NCI-H524 treated with DMSO at 0.1 percent for 48 hours (cell line): Measurements from ENCODE around the gene SEC24C.
"Not testable (repeated sequence)": the region's sequence is repeated elsewhere in the genome, so short reads cannot be mapped to it uniquely, and the experiment has no call there.

ENCODE experiments used
- DNase-seq: peaks from one replicate; lab custom pipeline; 2025; lab: John Stamatoyannopoulos, UW

SEC24C gene

DNA sequence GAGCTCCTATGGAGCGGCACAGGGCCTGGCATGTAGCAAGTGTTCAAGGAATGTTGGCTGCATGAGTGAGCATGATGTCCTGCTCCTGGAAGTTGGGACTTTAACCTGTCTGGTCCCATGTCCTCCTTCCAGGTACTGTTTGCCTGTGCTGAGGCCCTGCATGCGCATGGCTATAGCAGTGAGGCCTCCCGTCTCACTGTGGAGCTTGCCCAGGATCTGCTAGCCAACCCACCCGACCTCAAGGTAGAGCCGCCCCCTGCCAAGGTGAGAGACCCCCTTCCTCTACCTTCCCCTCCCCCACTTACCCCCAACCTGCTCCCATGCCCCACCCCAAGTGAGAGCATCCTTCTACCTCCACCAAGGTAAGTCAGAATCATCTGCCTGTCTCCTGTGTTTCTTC is 49.3 kb downstream of the SEC24C start:
- DNase-seq: no peak

DNA sequence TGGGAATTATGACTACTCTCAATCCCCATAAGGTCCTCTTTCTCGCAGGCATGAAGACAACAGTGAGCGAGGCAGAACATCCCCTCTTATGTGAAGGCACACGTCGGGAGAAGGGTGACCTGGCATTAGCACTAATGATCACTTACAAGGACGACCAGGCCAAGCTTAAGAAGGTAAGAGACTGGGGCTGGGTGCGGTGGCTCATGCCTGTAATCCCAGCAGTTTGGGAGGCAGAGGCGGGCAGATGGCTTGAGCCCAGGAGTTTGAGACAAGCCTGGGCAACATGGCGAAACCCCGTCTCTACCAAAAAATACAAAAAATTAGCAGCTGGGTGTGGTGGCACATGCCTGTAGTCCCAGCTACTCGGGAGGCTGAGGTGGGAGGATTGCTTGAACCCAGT is 51.3 kb downstream of the SEC24C start:
- DNase-seq: not testable (repeated sequence)

DNA sequence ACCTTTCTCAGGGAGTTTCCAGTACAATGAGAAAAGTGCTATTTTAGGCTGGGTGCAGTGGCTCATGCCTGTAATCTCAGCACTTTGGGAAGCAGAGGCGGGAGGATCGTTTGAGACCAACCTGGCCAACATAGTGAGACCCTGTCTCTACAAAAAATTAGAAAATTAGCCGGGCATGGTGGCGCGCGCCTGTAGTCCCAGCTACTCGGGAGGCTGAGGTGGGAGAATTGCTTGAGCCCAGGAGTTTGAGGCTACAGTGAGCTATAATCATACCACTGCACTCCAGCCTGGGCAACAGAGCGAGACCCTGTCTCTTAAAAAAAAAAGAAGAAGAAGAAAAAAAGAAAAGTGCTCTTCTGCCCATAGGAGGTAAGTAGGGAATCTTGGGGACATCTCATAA is 51.9 kb downstream of the SEC24C start:
- DNase-seq: not testable (repeated sequence)

DNA sequence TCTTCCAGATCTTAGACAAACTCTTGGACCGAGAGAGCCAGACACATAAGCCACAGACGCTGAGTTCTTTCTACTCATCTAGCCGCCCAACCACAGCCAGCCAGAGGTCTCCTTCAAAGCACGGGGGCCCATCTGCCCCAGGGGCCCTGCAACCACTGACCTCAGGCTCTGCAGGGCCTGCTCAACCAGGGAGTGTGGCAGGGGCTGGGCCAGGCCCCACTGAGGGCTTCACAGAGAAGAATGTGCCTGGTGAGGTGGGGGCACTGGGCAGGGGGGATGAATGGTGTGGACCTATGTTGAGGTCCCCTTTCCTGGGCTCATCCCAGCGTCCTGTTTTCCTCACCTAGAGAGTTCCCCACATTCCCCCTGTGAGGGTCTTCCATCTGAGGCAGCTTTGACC is 52.6 kb downstream of the SEC24C start:
- DNase-seq: no peak

DNA sequence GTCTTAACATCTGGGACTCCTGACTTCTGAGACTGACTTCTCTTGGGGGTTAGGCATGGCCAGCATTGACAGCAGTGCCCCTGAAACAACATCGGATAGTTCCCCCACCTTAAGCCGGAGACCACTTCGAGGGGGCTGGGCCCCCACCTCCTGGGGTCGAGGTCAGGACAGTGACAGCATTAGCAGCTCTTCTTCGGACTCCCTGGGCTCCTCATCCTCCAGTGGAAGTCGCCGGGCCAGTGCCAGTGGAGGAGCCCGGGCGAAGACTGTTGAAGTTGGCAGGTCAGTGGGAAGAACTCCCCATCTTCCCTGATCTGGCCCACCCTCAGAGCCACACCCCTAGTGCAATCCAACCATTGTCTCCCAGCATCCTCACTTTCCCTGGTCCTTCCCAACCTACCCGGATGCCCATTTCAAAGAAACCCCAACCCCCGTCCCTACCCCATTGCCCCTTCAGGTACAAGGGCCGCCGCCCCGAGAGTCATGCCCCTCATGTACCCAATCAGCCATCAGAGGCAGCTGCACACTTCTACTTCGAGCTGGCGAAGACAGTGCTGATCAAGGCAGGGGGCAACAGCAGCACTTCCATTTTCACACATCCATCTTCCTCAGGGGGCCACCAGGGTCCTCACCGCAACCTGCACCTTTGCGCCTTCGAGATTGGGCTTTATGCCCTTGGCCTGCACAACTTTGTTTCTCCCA is 53.3 kb downstream of the SEC24C start:
- DNase-seq: no peak

DNA sequence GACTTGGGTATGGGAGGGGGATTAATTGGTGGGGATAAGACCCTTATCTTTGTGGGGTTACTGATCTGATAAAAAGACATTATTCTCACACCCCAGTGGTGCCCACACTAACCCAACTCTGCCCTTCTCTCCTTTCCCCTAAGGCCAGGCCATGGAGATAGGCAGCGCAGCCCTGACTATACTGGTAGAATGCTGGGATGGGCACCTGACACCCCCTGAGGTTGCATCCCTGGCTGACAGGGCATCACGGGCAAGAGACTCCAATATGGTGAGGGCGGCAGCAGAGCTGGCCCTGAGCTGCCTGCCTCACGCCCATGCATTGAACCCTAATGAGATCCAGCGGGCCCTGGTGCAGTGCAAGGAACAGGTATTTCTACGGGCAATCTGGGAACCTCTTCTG is 53.9 kb downstream of the SEC24C start:
- DNase-seq: no peak

DNA sequence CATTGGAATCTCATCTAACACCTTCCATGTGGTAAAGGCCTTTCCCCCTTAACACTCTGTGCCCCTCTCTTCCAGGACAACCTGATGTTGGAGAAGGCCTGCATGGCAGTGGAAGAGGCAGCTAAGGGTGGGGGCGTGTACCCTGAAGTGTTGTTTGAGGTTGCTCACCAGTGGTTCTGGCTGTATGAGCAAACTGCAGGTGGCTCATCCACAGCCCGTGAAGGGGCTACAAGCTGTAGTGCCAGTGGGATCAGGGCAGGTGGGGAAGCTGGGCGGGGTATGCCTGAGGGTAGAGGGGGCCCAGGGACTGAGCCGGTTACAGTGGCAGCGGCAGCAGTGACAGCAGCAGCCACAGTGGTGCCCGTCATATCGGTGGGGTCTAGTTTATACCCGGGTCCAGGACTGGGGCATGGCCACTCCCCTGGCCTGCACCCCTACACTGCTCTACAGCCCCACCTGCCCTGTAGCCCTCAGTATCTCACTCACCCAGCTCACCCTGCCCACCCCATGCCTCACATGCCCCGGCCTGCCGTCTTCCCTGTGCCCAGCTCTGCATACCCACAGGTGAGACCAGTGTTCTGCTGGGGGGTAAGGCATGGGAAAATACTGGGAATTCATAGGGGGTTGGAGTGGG is 54.9 kb downstream of the SEC24C start:
- DNase-seq: no peak

DNA sequence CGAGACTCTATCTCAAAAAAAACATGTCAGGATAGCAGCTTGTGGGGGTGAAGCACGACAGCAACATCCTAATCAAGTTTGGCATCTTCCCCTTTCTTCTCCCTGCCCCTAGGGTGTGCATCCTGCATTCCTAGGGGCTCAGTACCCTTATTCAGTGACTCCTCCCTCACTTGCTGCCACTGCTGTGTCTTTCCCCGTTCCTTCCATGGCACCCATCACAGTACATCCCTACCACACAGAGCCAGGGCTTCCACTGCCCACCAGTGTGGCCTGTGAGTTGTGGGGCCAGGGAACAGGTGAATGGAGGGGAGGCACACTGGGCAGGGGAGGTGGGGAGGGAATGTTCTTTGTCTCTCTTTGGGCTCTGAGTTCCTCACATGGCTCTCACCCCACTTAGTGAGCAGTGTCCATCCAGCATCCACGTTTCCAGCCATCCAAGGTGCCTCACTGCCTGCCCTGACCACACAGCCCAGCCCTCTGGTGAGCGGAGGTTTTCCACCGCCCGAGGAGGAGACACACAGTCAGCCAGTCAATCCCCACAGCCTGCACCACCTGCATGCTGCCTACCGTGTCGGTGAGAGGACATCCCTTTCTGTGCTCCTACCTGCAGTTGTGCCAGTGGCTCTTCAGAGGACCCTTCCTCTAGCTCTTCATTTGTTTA is 55.9 kb downstream of the SEC24C start:
- DNase-seq: no peak

DNA sequence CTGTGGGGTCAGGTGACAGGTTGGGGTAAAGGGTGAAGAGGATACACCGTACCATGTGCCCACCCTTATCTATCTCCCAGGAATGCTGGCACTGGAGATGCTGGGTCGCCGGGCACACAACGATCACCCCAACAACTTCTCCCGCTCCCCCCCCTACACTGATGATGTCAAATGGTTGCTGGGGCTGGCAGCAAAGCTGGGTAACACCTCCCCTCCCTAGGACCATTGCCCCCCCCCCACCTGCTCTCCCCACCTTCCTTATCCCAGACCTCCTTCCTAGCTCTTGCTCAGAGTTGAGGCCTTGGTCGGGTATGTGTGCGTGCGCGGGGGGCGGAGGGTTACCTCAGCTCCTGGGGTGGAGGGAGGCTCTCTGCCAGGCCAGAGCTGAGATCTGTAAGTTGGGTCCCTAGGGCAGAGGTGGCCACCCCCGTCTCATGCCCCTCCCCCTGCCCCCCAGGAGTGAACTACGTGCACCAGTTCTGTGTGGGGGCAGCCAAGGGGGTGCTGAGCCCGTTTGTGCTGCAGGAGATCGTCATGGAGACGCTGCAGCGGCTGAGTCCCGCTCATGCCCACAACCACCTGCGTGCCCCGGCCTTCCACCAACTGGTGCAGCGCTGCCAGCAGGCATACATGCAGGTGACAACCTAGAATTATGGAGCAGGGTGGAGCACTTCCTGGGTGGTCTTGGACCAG is 56.5 kb downstream of the SEC24C start:
- DNase-seq: no peak

DNA sequence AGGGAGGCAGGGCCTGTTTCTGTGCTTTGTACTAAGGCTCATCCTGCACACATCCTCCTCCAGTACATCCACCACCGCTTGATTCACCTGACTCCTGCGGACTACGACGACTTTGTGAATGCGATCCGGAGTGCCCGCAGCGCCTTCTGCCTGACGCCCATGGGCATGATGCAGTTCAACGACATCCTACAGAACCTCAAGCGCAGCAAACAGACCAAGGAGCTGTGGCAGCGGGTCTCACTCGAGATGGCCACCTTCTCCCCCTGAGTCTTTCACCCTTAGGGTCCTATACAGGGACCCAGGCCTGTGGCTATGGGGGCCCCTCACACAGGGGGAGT is 57.0 kb downstream of the SEC24C start:
- DNase-seq: no peak

DNA sequence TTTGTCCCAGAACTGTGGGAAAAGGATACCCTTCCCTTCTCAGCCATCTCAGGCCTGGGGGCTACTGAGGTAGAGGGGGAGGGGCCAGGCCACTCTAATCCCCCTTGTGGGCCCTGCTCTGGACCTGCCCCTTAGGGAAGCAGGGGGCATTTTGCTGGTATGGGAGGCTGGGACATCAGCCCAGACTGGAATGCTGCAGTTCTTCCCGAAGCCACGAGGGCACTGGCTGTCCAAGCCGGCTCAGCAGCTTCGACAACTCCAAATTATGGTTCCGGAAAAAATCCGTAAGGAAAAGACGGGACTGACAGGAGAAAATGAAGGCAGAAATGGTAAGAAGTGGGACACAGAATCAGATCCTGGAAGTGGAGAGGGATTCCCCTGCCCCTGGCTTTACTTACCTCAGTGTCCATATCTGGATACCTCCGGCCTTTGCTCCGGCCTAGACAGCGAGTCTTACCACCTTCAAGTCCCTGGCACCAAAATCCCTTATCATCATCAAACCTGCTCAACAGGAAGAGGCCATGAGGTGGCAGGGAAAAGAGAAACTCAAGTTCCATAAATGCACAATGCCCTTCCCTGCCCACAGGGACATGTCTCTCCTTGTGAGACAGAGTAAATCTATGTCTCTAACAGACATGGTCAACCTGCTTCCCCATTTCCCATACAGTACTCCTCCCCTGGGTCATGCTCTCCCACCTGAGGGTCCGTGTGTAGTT is 58.3 kb downstream of the SEC24C start:
- no peak for DNase-seq

DNA sequence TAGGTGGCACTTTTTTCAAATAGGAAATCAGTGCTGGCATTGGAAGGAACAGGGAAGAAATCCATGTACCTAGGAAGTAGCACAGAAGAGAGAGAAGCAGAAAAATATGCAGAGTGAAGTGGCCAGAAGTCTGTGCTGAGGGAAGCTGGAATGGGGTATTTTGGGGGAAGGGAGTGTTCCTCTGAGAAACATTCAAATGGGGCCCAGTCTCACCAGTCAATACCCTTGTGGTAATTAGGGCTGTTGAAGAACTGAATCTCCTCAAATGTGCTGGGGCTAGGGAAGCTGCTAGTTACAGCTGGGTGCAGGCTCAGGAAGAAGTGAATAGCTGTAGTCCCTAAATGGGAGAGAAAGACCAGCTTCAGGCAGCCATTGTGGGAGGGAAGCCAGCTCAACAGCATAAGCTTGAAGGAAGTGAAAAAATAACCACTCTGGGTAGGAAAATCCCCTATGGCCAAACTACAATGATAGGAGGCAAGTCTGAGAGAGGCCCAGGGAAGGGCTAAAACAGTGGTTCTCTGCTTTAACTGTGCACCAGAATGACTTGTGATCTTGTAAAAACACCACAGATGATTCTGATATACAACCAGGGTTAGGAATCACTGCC is 59.6 kb downstream of the SEC24C start:
- DNase-seq: no peak

DNA sequence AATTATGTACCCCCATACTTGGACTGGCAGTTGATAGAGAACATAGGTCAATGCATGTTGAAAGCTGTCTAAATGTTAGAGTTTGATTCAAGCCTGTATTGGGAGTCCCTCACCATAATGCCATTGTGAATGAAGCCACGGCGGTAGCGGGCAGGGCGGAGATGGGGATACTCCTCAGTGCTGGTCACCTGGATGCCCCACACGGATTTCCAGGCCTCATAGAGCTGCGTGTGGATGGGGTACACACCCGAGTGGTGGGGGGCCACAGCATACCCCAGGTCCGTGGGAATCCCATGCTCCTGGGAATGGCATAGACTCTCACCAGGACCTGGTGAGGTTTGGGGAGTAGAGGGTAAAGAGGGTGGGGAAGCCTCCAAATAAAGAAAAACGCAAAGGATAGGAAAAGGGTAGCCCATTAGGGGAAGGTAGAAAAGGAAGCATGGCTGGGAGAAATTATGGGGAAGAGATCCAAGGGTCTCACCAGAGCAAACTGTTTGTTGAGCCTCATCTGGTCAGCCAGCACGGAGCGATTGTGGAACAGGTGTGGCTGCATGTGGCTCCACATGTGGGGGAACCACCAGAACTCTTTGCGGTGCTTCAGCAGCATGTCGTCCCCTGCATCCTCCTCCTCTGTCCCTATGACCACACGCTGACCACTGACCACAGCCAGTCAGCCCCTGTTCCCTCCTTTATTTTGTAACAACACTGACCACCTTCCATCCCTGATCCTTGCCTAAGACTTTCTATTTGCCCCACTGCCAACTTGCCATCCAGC is 62.2 kb downstream of the SEC24C start:
- DNase-seq: no peak

DNA sequence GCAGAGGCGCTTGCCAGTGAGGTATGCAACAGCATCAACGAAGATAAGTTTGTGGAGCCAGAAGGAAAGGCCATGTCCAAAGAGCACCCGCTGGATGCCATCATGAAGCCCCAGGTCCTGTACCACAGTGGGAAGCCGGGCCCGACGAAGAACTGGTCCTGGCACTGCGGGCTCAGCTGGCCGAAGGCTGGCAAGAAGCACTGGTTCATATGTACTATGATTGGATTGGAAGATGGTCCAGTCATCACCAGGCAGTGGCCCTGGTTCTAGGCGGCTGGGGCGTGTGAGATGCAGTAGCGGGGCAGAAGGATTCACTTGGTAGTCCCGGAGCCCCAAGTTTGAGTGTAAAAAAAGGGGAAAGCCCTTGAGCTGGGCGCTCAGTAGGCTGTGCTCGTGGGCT is 63.3 kb downstream of the SEC24C start:
- DNase-seq: no peak

DNA sequence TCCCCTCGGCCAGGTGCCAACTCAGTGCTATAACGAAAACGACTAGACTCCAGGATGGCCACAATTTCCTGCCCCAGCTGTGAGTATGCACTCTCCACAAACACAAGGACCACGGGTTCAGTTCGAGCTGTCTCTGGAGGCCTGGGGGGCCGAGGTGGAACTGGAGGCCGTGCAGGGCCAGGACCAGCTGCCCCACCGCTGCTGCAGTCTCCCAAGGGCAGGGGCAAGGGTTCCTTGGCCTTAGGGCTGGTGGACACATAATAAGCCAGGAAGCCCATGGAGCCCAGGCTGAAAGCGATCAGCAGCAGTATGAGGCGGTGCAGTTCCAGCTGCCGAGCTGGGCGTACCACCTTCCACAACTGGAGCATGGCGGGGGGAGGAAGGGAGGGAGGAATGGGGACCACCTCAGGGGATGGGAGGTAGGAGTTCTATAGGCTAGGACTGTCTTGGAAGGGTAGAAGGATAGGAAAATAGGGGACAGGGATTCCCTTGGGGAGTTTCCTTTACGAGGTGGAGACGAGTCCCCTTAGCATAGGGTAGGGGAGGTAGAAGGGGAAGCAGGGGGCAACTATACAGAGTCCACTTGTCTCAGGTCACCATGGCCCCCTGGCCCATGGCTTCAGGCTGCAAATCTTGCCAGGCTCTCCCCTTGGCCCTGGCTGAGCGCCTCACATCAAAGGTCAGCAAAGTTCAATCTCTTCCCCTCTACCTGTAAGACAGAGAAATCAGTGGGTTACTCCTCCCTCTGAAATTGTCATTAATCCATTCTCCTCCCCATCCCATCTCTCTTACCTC is 64.0 kb downstream of the SEC24C start:
- DNase-seq: no peak

DNA sequence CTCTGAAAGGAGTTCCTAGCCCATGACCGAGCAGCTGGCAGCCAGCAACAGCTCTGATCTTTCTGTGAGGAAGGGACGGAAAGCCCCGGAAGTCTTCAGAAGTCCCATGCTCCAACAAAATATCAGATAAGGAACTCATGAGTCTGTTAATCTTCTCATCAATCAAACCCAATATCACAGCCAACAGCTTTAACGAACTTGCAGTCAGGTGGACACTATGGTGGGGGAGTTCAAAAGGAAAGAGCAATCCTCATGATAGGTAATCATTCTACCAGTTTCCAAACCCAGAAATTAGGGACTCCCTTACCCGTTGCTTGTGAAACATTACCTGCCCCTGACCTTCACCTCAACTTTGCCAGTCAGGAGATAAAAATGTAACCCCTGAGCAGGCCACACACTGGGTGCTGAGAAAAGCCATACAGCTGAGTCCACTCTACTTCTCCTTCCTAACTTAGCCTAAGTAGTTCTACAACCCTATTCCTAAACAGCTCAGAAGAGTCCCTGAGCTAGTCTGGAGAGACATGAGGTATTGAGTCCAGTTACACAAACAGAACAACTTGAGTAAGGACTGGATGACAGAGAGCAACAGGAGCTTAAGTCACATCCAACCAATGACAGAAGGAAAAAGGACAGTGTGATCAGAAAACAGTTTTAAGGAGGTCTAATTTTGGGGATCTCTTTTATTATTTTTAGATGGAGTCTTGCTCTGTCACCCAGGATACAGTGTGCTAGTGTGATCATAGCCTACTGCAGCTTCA is 65.1 kb downstream of the SEC24C start:
- DNase-seq: no peak

DNA sequence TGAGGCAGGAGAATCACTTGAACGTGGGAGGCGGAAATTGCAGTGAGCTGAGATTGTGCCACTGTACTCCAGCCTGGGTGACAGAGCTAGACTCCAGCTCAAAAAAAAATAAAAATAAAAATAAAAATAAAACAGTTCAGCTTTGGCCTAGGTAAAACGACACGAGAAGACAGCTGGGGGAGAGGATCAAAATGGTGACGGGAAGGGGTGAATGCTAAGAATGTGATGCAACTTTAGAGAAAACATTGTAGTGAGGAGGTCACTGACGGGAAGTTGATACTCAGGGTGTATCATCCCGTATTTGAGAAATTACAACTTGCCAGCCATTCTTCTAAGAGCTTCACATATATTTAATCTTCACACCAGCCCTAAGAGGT is 66.2 kb downstream of the SEC24C start:
- no peak for DNase-seq

DNA sequence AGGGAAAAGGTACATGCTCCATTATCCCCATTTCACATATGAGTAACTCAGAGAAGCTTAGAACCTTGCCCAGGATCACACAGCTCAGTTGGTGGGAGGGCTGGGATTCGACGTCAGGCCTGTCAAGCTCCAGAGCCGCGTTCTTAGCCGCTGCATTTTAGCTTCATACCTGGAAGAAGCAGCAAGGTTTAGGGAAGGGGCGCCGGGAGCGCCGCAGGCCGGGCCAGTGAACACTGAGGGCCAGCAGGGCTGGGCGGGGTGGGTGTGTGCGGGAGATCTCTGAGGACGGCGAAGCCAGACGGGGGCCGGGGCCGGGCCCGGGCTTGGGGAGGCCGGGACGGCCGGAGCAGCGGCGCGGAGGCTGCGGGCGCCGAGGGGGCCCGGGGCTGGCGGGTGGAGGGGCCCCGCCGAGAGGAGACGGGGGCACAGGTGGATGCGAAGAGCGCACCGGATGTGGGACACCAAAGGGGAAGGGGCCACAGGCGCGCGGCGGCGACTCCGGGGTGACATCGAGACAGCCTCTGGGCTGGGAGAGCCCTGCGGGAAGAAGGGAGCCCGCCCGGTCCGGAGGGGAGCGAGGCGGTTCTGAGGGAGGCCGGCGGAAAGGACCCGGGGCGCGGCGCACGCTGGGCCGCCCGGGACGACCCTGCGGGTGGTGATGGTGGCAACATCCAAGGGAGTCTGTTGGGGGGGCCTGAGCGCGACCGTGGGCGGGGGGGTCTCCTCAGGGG is 66.7 kb downstream of the SEC24C start:
- DNase-seq: no peak

DNA sequence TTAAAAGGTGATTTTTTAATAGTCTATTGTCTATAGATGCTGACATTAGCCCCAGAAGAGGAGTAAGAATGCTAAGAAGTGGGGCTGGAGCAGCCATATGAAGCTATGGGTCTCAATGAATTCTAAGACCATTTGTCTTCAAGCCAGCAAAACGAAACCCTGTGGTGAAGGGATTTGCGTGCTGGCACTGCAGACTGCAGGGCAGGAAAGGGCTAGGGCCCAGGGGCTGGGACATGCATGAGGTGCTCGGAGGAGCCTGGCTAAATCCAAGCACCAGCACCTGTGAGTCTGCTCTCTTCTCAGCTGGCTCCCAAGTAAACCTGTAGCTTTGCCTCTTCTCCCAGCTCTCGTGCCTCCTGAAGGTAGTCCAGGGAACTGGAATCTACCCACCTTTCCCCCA is 68.5 kb downstream of the SEC24C start:
- no peak for DNase-seq
